Keratinocyte (primary cell): ENCODE measurements around the gene ICA1L. TPM values are rescaled to one million over a fixed set of nuclear protein-coding genes. Genes with fewer than 3 reads are reported as not detected.

Experiments
- DNase-seq: peaks from one replicate; pipeline ENCODE4 v3.0.0-alpha.2; 2011; ENCODE audit warnings: low read depth, missing footprints, low spot score
- FAIRE-seq: peaks from 2 replicates; lab custom pipeline; 2011; peaks lifted over from hg19 to GRCh38; lab: Jason Lieb, UNC
- H2AFZ ChIP-seq: 2 replicates; pipeline ENCODE4 v1.6.0; 2012; ENCODE audit warnings: low read length, control low read depth, inconsistent platforms; ENCODE audit not compliant: control insufficient read depth
- H3K27ac ChIP-seq: 2 replicates; pipeline ENCODE4 v1.5.1; 2011; ENCODE audit warnings: low read length; ENCODE audit not compliant: control insufficient read depth, insufficient read depth
- H3K27me3 ChIP-seq: 3 replicates; pipeline ENCODE4 v1.6.0; 2011; ENCODE audit warnings: low read length; ENCODE audit not compliant: control insufficient read depth, insufficient read depth; ENCODE audit errors: extremely low read depth
- H3K36me3 ChIP-seq, 2 experiments: 2 replicates in 1 of 2; 3 replicates in 1 of 2; pipeline ENCODE4 v1.5.1; 2011; ENCODE audit warnings: low read length in 2 of 2, mild to moderate bottlenecking in 1 of 2; ENCODE audit not compliant: control insufficient read depth in 2 of 2, insufficient read depth in 2 of 2; ENCODE audit errors: extremely low read depth in 1 of 2
- H3K4me1 ChIP-seq: 3 replicates; pipeline ENCODE4 v1.5.1; 2011; ENCODE audit warnings: low read length; ENCODE audit not compliant: control insufficient read depth, insufficient read depth; ENCODE audit errors: extremely low read depth
- H3K4me2 ChIP-seq: 3 replicates; pipeline ENCODE4 v1.6.0; 2011; ENCODE audit warnings: low read depth, low read length; ENCODE audit not compliant: control insufficient read depth, insufficient read depth; ENCODE audit errors: extremely low read depth
- H3K4me3 ChIP-seq, 3 experiments: fragments of 200-600 bp in 1 of 3; sonication (generic) in 1 of 3; 2 replicates in 2 of 3; 3 replicates in 1 of 3; pipeline ENCODE4 v1.5.1; 2011 to 2016; ENCODE audit warnings: low read length in 3 of 3, mild to moderate bottlenecking in 3 of 3, control low read depth in 2 of 3, inconsistent platforms in 1 of 3, low read depth in 1 of 3, mixed read lengths in 1 of 3, mixed run types in 1 of 3, moderate library complexity in 1 of 3; ENCODE audit not compliant: control insufficient read depth in 2 of 3, insufficient read depth in 2 of 3; ENCODE audit errors: extremely low read depth in 1 of 3
- H3K79me2 ChIP-seq: 2 replicates; pipeline ENCODE4 v1.6.0; 2012; ENCODE audit warnings: low read length; ENCODE audit not compliant: control insufficient read depth, insufficient read depth
- H3K9ac ChIP-seq: 3 replicates; pipeline ENCODE4 v1.6.0; 2011; ENCODE audit warnings: low read length; ENCODE audit not compliant: control insufficient read depth, insufficient read depth; ENCODE audit errors: extremely low read depth
- H3K9me1 ChIP-seq: 3 replicates; pipeline ENCODE4 v1.6.0; 2011; ENCODE audit warnings: low read length; ENCODE audit not compliant: control insufficient read depth, insufficient read depth; ENCODE audit errors: extremely low read depth
- H3K9me3 ChIP-seq: 2 replicates; pipeline ENCODE4 v1.5.1; 2012; ENCODE audit warnings: low read depth, low read length; ENCODE audit not compliant: control insufficient read depth
- H4K20me1 ChIP-seq: 3 replicates; pipeline ENCODE4 v1.6.0; 2011; ENCODE audit warnings: low read length; ENCODE audit not compliant: control insufficient read depth, insufficient read depth; ENCODE audit errors: extremely low read depth
- CTCF ChIP-seq, 3 experiments: IDR thresholded peaks in 1 of 3; conservative IDR thresholded peaks in 1 of 3; optimal IDR thresholded peaks in 1 of 3; 2 replicates in 2 of 3; 3 replicates in 1 of 3; pipeline versions ENCODE3 to v1.5.1; 2011; ENCODE audit warnings: low read length in 3 of 3, mild to moderate bottlenecking in 3 of 3, moderate library complexity in 2 of 3, control low read depth in 1 of 3, inconsistent platforms in 1 of 3; ENCODE audit not compliant: insufficient read depth in 2 of 3; ENCODE audit errors: extremely low read depth in 1 of 3
- EZH2 ChIP-seq: IDR thresholded peaks from one replicate; pipeline ENCODE4 v1.6.1; 2012; ENCODE audit warnings: inconsistent platforms, mild to moderate bottlenecking, low read length, moderate library complexity
- dilution Hi-C: fragments of 300-500 bp; cut with MboI; formaldehyde crosslinking; loops from one replicate; pipeline ENCODE4 v1.7.0; 2020; ENCODE audit warnings: low sequenced_read_pairs; ENCODE audit not compliant: extremely low pct_ligation_motif_present
- polyA plus RNA-seq, 5 experiments: library from polyadenylated mRNA; depleted of rRNA in 3 of 5; stranded (reverse) in 3 of 5; stranded (forward) in 1 of 5; unstranded in 1 of 5; fragments of >200 nt; gene quantifications; 1 replicate in 1 of 5; 2 replicates in 3 of 5; 3 replicates in 1 of 5; pipeline versions ENCODE4 v1.2.1 to v1.2.3, GENCODE V29; 2011 to 2012; ENCODE audit warnings: missing spikeins in 2 of 5, low read depth in 1 of 5, low replicate concordance in 1 of 5

Gene ICA1L
- polyA plus RNA-seq, 1 donor (not counting 4 experiments of a cell fraction or from before 2014, with no cell fraction given): 2.2 TPM

GRCh38 chr2:202723746-202724145, 147.8 kb downstream of the ICA1L start:
- no peak overlapping the region for H3K27ac ChIP-seq
- H3K9ac ChIP-seq: no peak overlapping the region
- DNase-seq (no peak), FAIRE-seq (no peak)
- no peaks in the 10 kb centered on the region for H3K9me1 ChIP-seq
- no peaks in the 10 kb centered on the region for H3K36me3 ChIP-seq
- no peak overlapping the region for H2AFZ ChIP-seq
- TF ChIP-seq CTCF (optimal IDR thresholded peaks at IDR 0.05 in 1 of 3, IDR thresholded peaks at IDR 0.05 in 1 of 3, conservative IDR thresholded peaks at IDR 0.05 in 1 of 3; ENCODE audit: extremely low read depth in 1 of 3, insufficient read depth in 2 of 3, low read length in 3 of 3): no peak
- TF ChIP-seq EZH2: no peak
- H4K20me1 ChIP-seq: no peaks in the 10 kb centered on the region
- H3K4me2 ChIP-seq: no peak overlapping the region
- no peaks in the 10 kb centered on the region for H3K9me3 ChIP-seq
- H3K79me2 ChIP-seq: no peaks in the 10 kb centered on the region
- H3K27me3 ChIP-seq: no peaks in the 10 kb centered on the region
- dilution Hi-C loops: no loop called here
- H3K4me3 ChIP-seq: no peak overlapping the region
- H3K4me1 ChIP-seq: peaks cover 1% of the 10 kb centered on the region

Other genes with a start within 250 kb of the ICA1L start
- gene FAM117B, start 236.8 kb downstream of the ICA1L start, polyA plus RNA-seq: 0.94 to 1.9 TPM (median 1.3 TPM) in 3 replicates
- 38.7 to 109 TPM (median 51.4 TPM) in 3 replicates for gene WDR12, start 39.9 kb upstream of the ICA1L start, polyA plus RNA-seq
- gene CARF, start 40.5 kb upstream of the ICA1L start, polyA plus RNA-seq: 3.1 to 6.5 TPM (median 5.2 TPM) in 3 replicates
- gene NBEAL1, start 143.1 kb upstream of the ICA1L start, polyA plus RNA-seq: 9.4 to 15.4 TPM (median 14.7 TPM) in 3 replicates